ENCODE data around the gene KLHDC9.

KLHDC9 gene

GRCh38 chr1:161077426-161077825 lies 20.7 kb upstream of the KLHDC9 start:
- no peak for FAIRE-seq

GRCh38 chr1:161079436-161080110 lies 18.6 kb upstream of the KLHDC9 start:
- no peak for FAIRE-seq

GRCh38 chr1:161080441-161081405 lies 17.4 kb upstream of the KLHDC9 start:
- no peak for FAIRE-seq

GRCh38 chr1:161081519-161081918 lies 16.6 kb upstream of the KLHDC9 start:
- no peak for FAIRE-seq

- FAIRE-seq, result no peak
Observed at GRCh38 chr1:161082483-161082882, 15.7 kb upstream of the KLHDC9 start.

GRCh38 chr1:161082996-161083747 lies 15.0 kb upstream of the KLHDC9 start:
- no peak for FAIRE-seq

GRCh38 chr1:161083748-161084596 lies 14.2 kb upstream of the KLHDC9 start:
- no peak for FAIRE-seq

GRCh38 chr1:161084597-161084988 lies 13.6 kb upstream of the KLHDC9 start:
- FAIRE-seq, result no peak

GRCh38 chr1:161085165-161085564 lies 13.0 kb upstream of the KLHDC9 start:
- FAIRE-seq, result no peak

GRCh38 chr1:161086457-161086856 lies 11.7 kb upstream of the KLHDC9 start:
- no peak for FAIRE-seq

GRCh38 chr1:161088587-161089110 lies 9.5 kb upstream of the KLHDC9 start:
- FAIRE-seq, result no peak

- no peak for FAIRE-seq
Observed at GRCh38 chr1:161089251-161089924, 8.8 kb upstream of the KLHDC9 start, which contains the start of gene NECTIN4. Gene NECTIN4, minus strand, starts transcription at chr1:161089558. Its CDS starts 262 bp downstream, at chr1:161089296.

- FAIRE-seq, result no peak
Observed at GRCh38 chr1:161089938-161090337, 8.2 kb upstream of the KLHDC9 start.

- no peak for FAIRE-seq
Observed at GRCh38 chr1:161090617-161091016, 7.5 kb upstream of the KLHDC9 start.

GRCh38 chr1:161091093-161091492 lies 7.1 kb upstream of the KLHDC9 start:
- FAIRE-seq, result no peak

- no peak for FAIRE-seq
Observed at GRCh38 chr1:161091796-161092507, 6.2 kb upstream of the KLHDC9 start.

GRCh38 chr1:161092621-161093028 lies 5.5 kb upstream of the KLHDC9 start:
- no peak for FAIRE-seq

GRCh38 chr1:161094481-161094880 lies 3.7 kb upstream of the KLHDC9 start:
- no peak for FAIRE-seq

- no peak for FAIRE-seq
Observed at GRCh38 chr1:161095230-161095629, 2.9 kb upstream of the KLHDC9 start.

- no peak for FAIRE-seq
Observed at GRCh38 chr1:161096015-161096414, 2.1 kb upstream of the KLHDC9 start.

GRCh38 chr1:161096530-161096929 lies 1.6 kb upstream of the KLHDC9 start:
- no peak for FAIRE-seq
